Measurements from ENCODE around the gene VPS51.
"Not testable (repeated sequence)": the region's sequence is repeated elsewhere in the genome, so short reads cannot be mapped to it uniquely, and the experiment has no call there.

Gene VPS51

DNA sequence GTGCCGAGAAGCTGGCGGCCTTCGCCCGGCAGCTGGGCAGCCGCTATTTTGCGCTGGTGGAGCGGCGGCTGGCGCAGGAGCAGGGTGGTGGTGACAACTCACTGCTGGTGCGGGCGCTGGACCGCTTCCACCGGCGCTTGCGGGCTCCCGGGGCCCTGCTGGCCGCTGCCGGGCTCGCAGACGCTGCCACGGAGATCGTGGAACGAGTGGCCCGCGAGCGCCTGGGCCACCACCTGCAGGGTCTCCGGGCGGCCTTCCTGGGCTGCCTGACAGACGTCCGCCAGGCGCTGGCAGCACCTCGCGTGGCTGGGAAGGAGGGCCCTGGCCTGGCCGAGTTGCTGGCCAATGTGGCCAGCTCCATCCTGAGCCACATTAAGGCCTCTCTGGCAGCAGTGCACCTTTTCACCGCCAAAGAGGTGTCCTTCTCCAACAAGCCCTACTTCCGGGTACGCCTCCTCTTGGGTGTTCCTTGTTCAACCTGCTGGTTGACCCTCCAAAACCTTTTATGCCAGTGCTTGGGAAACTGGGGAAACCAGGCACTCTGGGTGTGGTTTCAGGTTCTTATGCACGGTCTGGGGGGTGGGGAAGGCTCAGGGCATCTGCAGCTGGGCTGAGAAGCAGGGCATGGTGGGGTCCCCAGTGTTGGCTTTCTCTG lies 12.6 kb downstream of the VPS51 start:
- no peak for DNase-seq

DNA sequence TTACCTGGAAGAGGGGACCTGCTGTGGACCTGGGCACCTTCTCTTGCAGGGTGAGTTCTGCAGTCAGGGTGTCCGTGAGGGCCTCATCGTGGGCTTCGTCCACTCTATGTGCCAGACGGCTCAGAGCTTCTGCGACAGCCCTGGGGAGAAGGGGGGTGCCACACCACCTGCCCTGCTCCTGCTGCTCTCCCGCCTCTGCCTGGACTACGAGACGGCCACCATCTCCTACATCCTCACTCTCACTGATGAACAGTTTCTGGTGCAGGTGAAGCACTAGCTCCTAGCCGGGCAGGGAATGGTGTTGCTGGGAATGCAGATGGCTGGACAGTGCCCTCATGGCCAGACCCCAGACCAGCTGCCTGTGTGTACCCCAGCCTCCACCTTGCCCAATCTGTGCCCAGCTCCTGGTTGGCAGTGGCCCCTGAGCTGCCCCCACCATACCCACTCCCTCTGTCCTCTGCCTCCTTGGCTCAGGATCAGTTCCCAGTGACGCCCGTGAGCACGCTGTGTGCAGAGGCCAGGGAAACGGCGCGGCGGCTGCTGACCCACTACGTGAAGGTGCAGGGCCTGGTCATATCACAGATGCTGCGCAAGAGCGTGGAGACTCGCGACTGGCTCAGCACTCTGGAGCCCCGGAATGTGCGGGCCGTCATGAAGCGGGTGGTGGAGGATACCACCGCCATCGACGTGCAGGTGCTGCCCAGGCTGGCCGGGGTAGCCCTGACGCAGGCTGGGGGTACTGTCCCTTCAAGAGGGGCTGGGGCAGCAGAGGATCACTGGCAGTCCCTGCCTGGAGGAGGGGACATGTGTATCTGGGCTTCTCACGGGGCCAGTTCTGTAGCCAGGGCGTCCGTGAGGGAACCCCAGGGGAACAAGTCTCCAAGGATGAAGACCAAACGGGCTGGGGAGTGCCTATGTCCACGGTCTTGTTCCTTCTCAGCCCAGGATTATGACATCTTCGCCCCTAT lies 13.5 kb downstream of the VPS51 start:
- no peak for DNase-seq

DNA sequence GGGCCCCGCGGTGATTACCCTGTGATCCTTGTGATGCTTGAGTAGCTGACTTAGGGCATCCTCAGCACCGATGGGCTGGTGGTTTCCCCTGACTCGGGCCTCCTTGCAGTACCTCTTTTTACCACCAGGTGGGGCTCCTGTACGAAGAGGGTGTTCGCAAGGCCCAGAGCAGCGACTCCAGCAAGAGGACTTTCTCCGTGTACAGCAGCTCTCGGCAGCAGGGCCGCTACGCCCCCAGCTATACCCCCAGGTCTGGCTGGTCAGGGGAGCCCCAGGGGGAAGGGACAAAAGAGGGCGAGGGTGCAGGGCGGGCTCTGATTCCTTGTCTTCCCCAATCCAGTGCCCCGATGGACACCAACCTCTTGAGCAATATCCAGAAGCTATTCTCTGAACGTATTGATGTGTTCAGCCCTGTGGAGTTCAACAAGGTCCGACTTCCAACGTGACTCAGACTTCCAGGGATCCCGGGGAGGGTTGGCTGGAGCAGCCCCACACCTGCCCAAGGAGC lies 14.4 kb downstream of the VPS51 start:
- peak; percentile 69 for DNase-seq

DNA sequence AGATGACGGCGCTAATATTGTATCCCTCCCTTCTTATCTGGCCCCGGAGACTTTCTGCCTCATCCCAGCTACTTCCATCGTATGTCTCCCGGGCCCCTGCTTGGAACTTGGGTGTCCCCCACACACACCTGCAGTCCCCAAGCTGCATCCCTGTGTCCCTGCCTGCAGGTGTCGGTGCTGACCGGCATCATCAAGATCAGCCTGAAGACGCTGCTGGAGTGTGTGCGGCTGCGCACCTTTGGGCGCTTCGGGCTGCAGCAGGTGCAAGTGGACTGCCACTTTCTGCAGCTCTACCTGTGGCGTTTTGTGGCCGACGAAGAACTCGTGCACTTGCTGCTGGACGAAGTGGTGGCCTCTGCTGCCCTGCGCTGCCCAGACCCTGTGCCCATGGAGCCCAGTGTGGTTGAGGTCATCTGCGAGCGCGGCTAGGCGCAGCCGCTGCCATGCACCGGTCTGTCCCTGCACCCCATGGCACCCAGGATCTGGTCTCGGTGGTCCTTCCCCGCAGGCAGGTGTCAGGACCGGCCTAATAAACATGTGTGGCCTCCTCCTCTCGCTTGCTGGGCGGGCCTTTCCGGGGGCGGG lies 15.2 kb downstream of the VPS51 start:
- no peak for DNase-seq

DNA sequence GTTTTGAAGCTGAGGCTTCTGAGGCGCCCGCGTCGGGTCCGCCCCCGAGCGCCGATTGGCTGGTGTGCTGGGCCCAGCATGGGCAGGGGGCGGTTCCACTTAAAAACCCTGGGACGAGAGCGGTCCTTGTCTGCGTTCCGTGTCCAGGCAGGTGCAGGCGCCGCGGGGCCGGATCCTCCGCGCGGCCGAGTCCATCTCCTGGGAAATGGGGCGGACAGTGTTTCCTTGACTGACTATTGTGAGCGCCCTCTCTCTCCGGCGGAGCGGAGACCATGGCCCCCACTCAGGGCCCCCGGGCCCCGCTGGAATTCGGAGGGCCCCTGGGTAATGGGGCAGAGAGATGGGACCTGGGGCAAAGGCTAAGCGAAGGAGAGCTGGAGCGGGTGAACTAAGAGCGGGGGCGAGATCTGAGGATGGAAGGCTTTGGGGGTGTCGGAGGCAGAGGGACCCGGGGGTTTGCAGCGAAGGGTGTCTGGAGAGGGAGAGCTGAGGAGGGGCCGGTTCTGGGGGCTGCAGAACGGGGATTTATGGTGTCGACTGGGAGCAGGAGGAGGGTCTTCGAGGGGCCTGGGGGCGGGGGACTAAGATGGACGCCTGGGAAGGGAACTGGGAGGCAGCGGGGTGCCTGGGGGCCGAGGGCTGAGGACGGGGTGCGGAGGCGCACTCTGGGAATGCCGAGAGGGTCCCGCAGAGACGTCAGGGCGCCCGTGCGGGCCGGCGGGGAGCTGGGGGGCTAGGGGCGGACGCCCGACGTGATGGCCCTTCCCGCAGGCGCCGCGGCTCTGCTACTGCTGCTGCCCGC lies 15.9 kb downstream of the VPS51 start, which contains the start of gene TM7SF2:
TSS of gene TM7SF2 (plus strand) at position 129 of the 802 bp plus-strand sequence. CDS start at position 273, 144 bp downstream.
- peak; percentile 77 for DNase-seq

DNA sequence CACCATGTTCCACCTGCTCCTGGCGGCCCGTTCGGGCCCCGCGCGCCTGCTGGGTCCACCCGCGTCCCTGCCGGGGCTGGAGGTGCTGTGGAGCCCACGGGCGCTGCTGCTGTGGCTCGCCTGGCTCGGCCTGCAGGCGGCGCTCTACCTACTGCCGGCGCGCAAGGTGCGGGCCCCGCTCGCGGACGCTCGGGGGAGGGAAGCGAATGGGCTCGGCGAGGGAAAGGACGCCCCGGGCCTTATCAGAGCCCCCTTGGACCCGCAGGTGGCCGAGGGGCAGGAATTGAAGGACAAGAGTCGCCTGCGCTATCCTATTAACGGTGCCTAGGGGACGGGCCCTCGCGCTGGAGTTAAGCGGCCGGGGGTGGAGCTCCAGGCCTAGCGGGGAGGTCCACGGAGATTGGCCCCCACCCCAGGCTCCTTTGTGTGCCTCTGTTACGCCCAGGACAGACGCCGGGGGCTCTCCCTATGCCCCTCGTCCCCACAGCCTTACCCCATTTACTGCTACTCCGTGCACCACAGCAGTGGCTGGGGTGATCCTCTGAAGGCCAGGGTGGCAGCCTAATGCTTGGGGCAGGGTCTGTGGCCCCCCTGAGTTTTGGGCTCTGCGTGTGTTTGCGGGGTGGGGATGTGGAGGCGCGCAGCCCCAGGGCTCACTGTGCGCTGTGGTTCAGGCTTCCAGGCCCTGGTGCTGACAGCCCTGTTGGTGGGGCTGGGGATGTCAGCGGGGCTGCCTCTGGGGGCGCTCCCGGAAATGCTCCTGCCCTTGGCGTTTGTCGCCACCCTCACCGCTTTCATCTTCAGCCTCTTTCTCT lies 16.7 kb downstream of the VPS51 start:
- peak; percentile 23 for DNase-seq

DNA sequence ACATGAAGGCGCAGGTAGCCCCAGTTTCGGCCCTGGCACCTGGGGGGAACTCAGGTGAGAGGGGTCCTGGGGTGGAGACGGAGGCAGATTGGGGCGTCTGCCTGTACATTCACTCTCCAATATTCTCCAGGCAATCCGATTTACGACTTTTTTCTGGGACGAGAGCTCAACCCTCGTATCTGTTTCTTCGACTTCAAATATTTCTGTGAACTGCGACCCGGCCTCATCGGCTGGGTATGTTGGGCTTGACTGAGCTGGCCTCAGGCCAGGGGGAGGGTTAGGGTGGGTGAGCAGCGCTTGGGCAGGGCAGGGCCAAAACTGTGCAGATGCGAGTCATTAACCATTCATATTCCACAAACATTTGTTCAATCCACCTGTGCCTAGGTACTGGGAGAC lies 17.3 kb downstream of the VPS51 start:
- DNase-seq, result no peak

DNA sequence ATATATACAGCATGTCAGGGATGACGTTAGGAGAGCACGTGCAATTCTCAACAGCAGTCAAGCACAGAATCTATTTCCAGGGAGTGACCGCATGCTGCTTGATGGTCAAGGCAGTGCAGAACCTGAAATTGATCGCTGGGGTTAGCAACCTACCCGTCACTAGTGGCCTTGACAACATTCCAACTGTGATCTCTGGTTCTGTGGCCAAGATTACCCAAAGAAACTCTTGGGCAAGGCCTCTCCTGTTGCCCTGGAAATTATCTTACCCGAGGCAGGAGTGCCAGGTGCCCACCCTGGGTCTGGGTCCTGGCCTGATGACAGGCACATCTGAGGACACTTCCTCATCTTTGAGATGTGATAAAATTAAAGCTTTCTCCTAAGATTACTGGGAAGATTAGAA lies 17.8 kb downstream of the VPS51 start:
- no peak for DNase-seq

DNA sequence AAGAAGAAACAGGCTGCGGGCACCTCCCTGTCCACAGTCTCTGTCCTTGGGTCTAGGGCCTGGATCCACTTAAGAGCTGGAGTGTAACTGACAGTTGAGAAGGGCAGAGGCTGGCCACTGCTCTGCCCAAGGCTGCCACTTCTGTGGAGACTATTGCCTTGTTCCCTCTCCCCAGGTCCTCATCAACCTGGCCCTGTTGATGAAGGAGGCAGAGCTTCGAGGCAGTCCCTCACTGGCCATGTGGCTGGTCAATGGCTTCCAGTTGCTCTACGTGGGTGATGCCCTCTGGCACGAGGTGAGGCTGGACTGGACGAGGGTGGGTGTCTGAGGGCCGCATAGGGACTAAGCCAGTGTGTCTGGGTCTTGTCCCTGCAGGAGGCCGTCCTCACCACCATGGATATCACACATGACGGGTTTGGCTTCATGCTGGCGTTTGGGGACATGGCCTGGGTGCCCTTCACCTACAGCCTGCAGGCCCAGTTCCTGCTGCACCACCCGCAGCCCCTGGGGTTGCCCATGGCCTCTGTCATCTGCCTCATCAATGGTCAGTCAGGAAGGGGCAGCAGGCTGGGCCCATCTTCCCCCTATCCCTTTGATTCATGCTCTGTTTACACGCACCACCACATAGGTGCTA lies 18.6 kb downstream of the VPS51 start:
- DNase-seq, result no peak

DNA sequence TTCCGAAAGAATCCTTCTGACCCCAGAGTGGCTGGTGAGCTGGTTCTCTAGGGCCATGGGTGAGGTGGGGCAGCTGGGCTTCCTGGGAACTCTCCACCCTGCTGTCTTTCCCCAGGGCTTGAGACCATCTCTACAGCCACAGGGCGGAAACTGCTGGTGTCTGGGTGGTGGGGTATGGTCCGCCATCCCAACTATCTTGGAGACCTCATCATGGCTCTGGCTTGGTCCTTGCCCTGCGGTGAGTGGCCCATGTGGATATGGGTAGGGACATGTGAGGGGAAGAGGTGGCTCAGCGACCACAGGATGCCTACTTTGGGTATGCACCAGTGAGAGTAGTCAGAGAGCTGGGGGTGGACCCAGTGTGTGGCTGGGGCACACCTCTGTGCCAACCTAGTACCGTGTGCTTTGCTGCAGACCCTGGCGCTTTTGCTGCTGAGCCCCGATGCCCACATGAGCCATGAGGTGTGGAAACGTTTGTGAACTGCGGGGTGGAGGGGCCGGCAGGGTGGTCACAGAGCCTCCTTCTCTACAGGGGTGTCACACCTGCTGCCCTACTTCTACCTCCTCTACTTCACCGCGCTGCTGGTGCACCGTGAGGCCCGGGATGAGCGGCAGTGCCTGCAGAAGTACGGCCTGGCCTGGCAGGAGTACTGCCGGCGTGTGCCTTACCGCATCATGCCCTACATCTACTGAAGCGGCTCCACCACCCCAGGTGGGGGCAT lies 19.5 kb downstream of the VPS51 start:
- no peak for DNase-seq

DNA sequence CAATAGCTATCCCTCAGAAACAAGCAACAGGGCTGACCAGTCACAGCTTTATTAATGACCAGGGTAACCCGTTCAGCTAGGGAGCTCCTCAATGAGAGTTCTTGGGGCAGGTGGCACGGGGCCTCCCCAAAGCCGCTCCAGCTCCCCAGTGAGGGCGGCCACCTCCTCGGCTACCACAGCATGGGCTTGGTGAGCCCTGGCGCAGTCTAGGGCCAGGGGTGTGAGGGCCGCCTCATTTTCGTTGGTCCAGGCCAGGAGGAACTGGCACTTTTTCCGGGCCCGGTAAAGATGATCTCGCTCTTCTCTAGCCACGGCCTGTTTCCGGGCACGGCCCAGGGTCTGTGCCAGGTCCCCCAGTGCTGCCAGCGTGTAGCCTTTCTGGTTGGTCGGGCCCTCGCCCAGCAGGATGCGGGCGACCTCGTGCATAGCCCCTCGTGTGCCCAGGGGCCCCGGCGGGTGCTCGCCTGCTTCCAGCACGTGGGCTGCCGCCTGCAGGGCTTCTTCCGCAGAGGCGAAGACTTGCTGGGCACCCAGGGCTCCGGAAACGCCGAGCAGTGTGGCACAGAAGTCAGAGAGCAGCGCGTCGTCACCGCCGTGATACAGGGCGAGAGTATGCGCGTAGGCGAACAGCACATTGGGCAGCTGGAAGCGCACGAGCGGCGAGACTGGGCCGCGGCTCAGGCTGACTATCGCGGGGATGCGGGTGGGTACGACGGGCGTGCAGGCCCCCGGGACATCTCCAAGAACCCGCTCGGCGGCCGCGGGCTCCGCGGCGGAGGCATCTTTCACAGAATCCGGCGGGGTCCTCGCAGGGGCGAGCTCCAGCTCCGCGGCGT lies 20.6 kb downstream of the VPS51 start:
- DNase-seq, result peak; percentile 8

DNA sequence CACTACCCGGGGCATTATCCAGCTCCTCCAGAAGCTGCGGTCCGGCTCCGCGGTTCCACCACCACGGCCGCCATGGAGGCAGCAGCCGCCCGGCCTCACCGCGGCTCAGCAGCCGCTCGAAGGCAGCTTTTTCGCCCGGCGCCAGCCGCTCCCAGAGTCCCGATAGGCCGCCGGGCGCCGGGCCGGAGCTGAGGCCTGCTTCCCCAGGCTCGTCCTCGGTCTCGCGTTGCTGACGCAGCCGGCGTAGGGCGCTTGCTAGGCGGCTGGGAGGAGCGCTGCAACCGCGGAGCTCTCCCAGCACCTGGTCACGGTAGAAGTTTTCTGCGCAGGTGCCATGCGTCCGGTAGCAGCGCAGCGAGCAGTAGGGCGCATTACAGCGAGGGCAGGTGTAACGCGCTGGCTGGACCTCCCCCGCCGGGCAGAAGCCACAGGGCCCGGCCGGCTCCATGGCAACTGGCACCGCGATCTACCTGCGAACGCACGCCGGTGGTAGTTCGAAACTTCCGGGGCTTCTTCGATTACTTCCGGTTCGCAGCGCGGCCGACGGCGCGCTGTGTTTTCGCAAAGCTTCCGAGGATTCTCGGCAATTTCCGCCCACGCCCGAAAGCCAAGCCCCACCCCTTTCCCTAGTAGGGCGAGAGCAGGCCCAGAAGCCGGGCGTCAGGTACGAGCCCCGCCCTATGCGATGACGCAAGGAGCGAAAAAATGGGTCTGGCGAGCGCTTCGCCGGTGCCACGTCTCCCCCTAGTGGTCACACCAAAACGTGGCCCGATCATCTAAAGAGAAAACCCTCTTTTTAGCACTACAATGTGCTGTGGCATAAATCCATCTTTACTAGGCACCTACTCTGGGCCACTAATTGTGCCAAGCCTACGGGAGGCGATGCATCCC lies 21.4 kb downstream of the VPS51 start, which contains the start of gene ZNHIT2:
TSS of gene ZNHIT2 (minus strand) at position 496 of the 891 bp plus-strand sequence. CDS start at position 448, 48 bp downstream.
- DNase-seq, result peak; percentile 97

DNA sequence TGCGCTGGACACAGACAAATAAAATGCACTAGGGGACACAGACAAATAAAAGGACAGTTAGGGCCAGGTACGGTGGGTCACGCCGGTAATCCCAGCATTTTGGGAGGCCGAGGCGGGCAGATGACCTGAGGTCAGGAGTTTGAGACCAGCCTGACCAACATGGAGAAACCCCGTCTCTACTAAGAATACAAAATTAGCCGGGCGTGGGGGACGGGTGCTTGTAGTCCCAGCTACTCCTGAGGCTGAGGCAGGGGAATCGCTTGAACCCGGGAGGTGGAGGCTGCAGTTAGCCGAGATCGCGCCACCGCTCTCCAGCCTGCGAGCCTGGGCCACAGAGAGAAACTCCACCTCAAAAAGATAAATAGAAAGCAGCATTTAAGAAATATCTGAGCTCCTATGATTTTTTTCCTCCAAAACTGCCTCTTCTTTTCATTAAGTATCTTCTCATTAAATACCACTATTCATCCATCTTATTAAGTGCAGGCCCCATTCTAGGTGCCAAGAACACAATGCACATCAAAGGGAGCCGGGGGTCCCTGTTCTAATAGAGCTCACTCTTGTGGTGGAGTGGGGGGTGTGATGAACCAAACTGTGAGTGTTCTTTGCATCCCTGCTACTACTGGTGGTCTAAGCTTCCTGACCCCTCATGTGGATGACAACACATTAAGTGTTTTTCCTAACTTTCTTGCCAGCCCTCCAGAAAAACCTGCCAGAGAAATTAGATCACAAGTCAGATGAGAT lies 22.3 kb downstream of the VPS51 start:
- no peak for DNase-seq

DNA sequence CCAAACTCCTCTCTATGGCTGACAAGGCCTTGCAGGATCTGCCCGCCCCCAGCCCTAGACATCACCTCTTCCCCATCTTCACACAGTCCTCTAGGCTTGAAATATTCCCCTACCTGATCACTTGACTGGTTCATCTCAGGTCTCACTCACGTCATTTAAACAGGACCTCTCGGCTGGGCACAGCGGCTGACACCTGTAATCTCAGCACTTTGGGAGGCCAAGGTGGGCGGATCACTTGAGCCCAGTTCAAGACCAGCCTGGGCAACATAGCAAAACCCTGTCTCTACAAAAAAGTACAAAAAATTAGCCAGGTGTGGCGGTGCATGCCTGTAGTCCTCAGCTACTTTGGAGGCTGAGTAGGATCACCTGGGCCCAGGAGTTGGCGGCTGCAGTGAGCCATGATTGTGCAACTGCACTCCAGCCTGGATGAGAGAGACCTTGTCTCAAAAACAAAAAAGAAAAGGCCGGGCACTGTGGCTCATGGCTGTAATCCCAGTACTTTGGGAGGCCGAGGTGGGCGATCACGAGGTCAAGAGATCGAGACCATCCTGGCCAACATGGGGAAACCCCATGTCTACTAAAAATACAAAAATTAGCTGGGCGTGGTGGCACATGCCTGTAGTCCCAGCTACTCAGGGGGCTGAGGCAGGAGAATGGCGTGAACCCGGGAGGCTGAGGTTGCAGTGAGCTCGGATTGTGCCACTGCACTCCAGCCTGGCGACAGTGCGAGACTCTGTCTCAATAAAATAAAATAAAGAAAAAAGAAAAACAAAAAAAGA lies 23.1 kb downstream of the VPS51 start:
- DNase-seq, result not testable (repeated sequence)

DNA sequence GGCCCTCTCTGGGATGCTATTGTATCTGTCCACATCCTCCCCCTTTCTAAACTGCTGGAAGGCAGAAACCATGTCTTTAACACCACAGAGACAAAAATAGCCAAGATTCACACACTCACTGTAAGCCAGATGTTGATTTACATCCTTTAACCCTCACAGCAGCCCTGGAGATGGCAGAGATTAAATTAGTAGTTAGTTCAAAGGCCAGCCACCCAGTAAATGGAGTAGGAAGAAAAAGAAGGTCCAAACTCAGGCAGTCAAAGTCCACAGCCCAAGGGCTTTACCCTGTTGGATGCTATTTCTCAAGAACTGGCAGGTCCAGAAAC lies 23.6 kb downstream of the VPS51 start:
- no peak for DNase-seq

DNA sequence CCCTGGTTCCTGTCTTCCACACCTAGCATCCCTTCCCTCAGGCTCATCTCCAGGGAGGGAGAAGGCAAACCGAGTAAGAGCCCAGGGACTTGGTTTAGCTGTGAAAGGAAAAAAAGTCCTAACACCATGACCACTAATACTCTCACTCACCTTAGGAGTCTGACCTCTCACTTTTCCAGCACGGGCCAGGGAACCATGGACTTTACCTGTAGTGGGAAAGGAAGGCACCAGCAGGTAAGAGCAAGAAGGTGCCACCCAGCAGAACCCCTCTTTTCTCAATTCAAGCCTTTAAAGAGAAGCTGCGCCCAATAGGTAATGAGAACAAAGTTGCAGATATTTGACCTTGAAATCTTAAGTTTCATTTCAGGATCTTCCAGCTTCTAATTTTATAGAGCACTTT lies 24.8 kb downstream of the VPS51 start:
- DNase-seq, result no peak

DNA sequence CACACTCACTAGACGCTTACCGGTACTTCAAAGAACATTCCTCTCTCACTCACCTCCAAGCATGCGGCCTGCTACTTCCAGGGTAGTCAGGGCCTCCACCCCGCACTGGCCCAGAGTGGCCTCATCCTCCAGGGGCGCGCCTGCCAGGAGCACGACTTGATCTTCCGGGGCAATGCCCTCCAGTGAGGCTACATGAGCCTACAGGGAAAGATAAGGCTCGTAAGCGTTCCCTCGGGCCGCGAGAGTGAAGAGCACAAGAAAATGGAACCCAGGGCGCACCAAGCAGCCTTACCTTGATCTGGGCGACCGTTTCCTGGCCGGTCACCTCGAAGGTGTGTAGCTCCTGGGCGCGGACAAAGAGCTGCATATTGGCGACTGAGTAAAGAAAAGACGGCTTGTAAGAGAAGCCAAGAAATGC lies 25.4 kb downstream of the VPS51 start:
- DNase-seq, result no peak

Measured in HCEC 1CT (cell line).